HepG2 (cell line): ENCODE data around the gene SMAD7. TPM values are rescaled to one million over a fixed set of nuclear protein-coding genes. Genes with fewer than 3 reads are reported as not detected.
A peak's percentile ranks its signal among the peaks of the same experiment; 100 is the strongest.

Source experiments
- ATAC-seq: fragments of 200-7000 bp; cut with Tn5 transposase; 3 replicates; pipeline ENCODE4 v1.9.1; 2020; ENCODE audit warnings: mild to moderate bottlenecking, moderate library complexity
- BruUV-seq: library from RNA; stranded (reverse); fragments of 400-500 nt; replicated peaks from 2 replicates; lab custom pipeline; 2021; lab: Mats Ljungman, UMichigan
- CTCF ChIA-PET: fragments of 300-600 bp; formaldehyde crosslinking; extraction: SDS; loops from one replicate; lab custom pipeline; 2021; ENCODE audit warnings: low total read pairs, inconsistent platforms, low intra/inter-chr PET ratio; lab: Yijun Ruan, JAX
- POLR2A ChIA-PET: fragments of 350-600 bp; sonication (Branson Sonifier 250); formaldehyde crosslinking; loops from one replicate; lab custom pipeline; 2020; ENCODE audit warnings: antibody characterized with exemption, inconsistent platforms; lab: Yijun Ruan, JAX
- DNase-seq: peaks from one replicate; pipeline ENCODE4 v3.0.0-alpha.2; 2015; ENCODE audit warnings: low spot score
- FAIRE-seq: peaks from 3 replicates; lab custom pipeline; 2011; peaks lifted over from hg19 to GRCh38; lab: Jason Lieb, UNC
- H2AFZ ChIP-seq: one replicate; pipeline ENCODE4 v1.6.1; 2011; ENCODE audit warnings: low read length, inconsistent platforms
- H3K27ac ChIP-seq: fragments of 300-600 bp; 3 replicates; pipeline ENCODE4 v1.8.0; 2011; ENCODE audit warnings: mixed run types, mild to moderate bottlenecking, mixed read lengths, low read length, inconsistent platforms; ENCODE audit not compliant: insufficient read depth; ENCODE audit errors: extremely low read length
- H3K27me3 ChIP-seq, 2 experiments: fragments of 200-600 bp in 1 of 2; 2 replicates in 1 of 2; 3 replicates in 1 of 2; pipeline versions ENCODE4 v1.6.0 to v1.8.0; 2011; ENCODE audit warnings: low read length in 2 of 2, mild to moderate bottlenecking in 2 of 2, moderate library complexity in 2 of 2, inconsistent platforms in 1 of 2; ENCODE audit not compliant: insufficient read depth in 2 of 2, control insufficient read depth in 1 of 2
- H3K36me3 ChIP-seq, 2 experiments: fragments of 200-600 bp in 1 of 2; replicated peaks in 1 of 2; 2 replicates in 1 of 2; 3 replicates in 1 of 2; pipeline versions ENCODE4 v1.5.1 to v1.8.0; 2011; ENCODE audit warnings: low read length in 2 of 2, inconsistent platforms in 1 of 2; ENCODE audit not compliant: insufficient read depth in 2 of 2, control insufficient read depth in 1 of 2
- H3K4me1 ChIP-seq: 2 replicates; pipeline ENCODE4 v1.5.1; 2012; ENCODE audit warnings: low read length, inconsistent platforms; ENCODE audit not compliant: insufficient read depth
- H3K4me2 ChIP-seq: 2 replicates; pipeline ENCODE4 v1.6.0; 2011; ENCODE audit warnings: low read depth, low read length, inconsistent platforms
- H3K4me3 ChIP-seq, 3 experiments: fragments of 200-600 bp in 1 of 3; sonication (generic), shearing (Covaris generic) in 1 of 3; replicated peaks in 1 of 3; 2 replicates each; pipeline ENCODE4 v1.5.1; 2011 to 2016; ENCODE audit warnings: low read length in 3 of 3, inconsistent platforms in 2 of 3, low read depth in 2 of 3, mild to moderate bottlenecking in 2 of 3, control low read depth in 1 of 3, mixed read lengths in 1 of 3; ENCODE audit not compliant: insufficient read depth in 1 of 3
- H3K79me2 ChIP-seq: one replicate; pipeline ENCODE4 v1.6.1; 2011; ENCODE audit warnings: low read length, inconsistent platforms; ENCODE audit not compliant: insufficient read depth
- H3K9ac ChIP-seq: 2 replicates; pipeline ENCODE4 v1.6.0; 2011; ENCODE audit warnings: mild to moderate bottlenecking, low read depth, low read length, inconsistent platforms; ENCODE audit not compliant: insufficient read depth
- H3K9me3 ChIP-seq: 2 replicates; pipeline ENCODE4 v1.5.1; 2012; ENCODE audit warnings: mild to moderate bottlenecking, low read length
- H4K20me1 ChIP-seq: 2 replicates; pipeline ENCODE4 v1.6.0; 2011; ENCODE audit warnings: inconsistent platforms, mild to moderate bottlenecking, low read length, moderate library complexity; ENCODE audit not compliant: insufficient read depth
- AKAP8 ChIP-seq: sonication (generic); formaldehyde crosslinking; IDR thresholded peaks from 2 replicates; pipeline ENCODE4 v1.5.1; 2020; ENCODE audit warnings: mild to moderate bottlenecking, missing genetic modification reagents
- ATRX ChIP-seq: sonication (generic); formaldehyde crosslinking; IDR thresholded peaks from 2 replicates; pipeline ENCODE4 v1.4.0; 2020; ENCODE audit warnings: missing genetic modification reagents, borderline replicate concordance
- DNMT1 ChIP-seq: sonication (generic); formaldehyde crosslinking; IDR thresholded peaks from 2 replicates; pipeline ENCODE4 v1.5.1; 2020; ENCODE audit warnings: mild to moderate bottlenecking, missing genetic modification reagents
- FOXP1 ChIP-seq, 2 experiments: fragments of 450-650 bp in 1 of 2; IDR thresholded peaks; 2 replicates each; pipeline ENCODE4 v1.6.1; 2017 to 2018; ENCODE audit warnings: antibody characterized with exemption in 1 of 2
- JUN ChIP-seq: sonication (generic); formaldehyde crosslinking; IDR thresholded peaks from 2 replicates; pipeline ENCODE4 v1.4.0; 2020; ENCODE audit warnings: mild to moderate bottlenecking, missing genetic modification reagents
- KDM5A ChIP-seq: fragments of 200-600 bp; sonication (generic); IDR thresholded peaks from 2 replicates; pipeline ENCODE4 v1.7.0; 2018; ENCODE audit warnings: antibody characterized with exemption, mild to moderate bottlenecking, low read length, borderline replicate concordance
- KLF12 ChIP-seq: sonication (generic); formaldehyde crosslinking; IDR thresholded peaks from 2 replicates; pipeline ENCODE4 v1.4.0; 2020; ENCODE audit warnings: missing genetic modification reagents, borderline replicate concordance
- MAFG ChIP-seq: sonication (generic); formaldehyde crosslinking; IDR thresholded peaks from 2 replicates; pipeline ENCODE4 v1.5.1; 2020; ENCODE audit warnings: mild to moderate bottlenecking, missing genetic modification reagents
- RBM22 ChIP-seq: fragments of 200-400 bp; formaldehyde crosslinking; optimal IDR thresholded peaks from 2 replicates; pipeline ENCODE3; 2017; ENCODE audit warnings: mild to moderate bottlenecking, low read length, moderate library complexity
- SOX6 ChIP-seq, 2 experiments: fragments of 450-650 bp in 1 of 2; sonication (generic) in 1 of 2; formaldehyde crosslinking in 1 of 2; IDR thresholded peaks; 2 replicates each; pipeline versions ENCODE4 v1.4.0 to v1.6.1; 2017 to 2020; ENCODE audit warnings: antibody characterized with exemption in 1 of 2, mild to moderate bottlenecking in 1 of 2, missing genetic modification reagents in 1 of 2
- TSC22D2 ChIP-seq: sonication (generic); formaldehyde crosslinking; IDR thresholded peaks from 2 replicates; pipeline ENCODE4 v1.5.1; 2020; ENCODE audit warnings: missing genetic modification reagents, mild to moderate bottlenecking, borderline replicate concordance
- ZBTB33 ChIP-seq: sonication (generic); formaldehyde crosslinking; IDR thresholded peaks from 2 replicates; pipeline ENCODE4 v1.4.0; 2020; ENCODE audit warnings: missing genetic modification reagents
- ZBTB38 ChIP-seq: sonication (generic); formaldehyde crosslinking; IDR thresholded peaks from 2 replicates; pipeline ENCODE4 v1.5.1; 2020; ENCODE audit warnings: mild to moderate bottlenecking, missing genetic modification reagents
- ZBTB39 ChIP-seq: sonication (generic); formaldehyde crosslinking; IDR thresholded peaks from 2 replicates; pipeline ENCODE4 v1.5.0; 2020; ENCODE audit warnings: missing genetic modification reagents
- ZFP36L2 ChIP-seq: sonication (generic); formaldehyde crosslinking; IDR thresholded peaks from 2 replicates; pipeline ENCODE4 v1.4.0; 2020; ENCODE audit warnings: missing genetic modification reagents
- ZNF570 ChIP-seq: sonication (generic); formaldehyde crosslinking; IDR thresholded peaks from 2 replicates; pipeline ENCODE4 v1.4.0; 2020; ENCODE audit warnings: mild to moderate bottlenecking, missing genetic modification reagents, borderline replicate concordance
- ZNF749 ChIP-seq: sonication (generic); formaldehyde crosslinking; IDR thresholded peaks from 2 replicates; pipeline ENCODE4 v1.8.0; 2022; ENCODE audit warnings: mild to moderate bottlenecking, missing genetic modification reagents, moderate library complexity, borderline replicate concordance
- ZNF891 ChIP-seq: sonication (generic); formaldehyde crosslinking; IDR thresholded peaks from 2 replicates; pipeline ENCODE4 v1.5.0; 2020; ENCODE audit warnings: mild to moderate bottlenecking, missing genetic modification reagents
- WGBS: methylation state at CpG from one replicate; pipeline ENCODE4 v1.1.6; 2017; ENCODE audit warnings: low lambda C conversion rate; 5-methylcytosine and 5-hydroxymethylcytosine counted together
- in situ Hi-C: cut with HindIII; loops from 2 replicates; pipeline ENCODE4 v1.10.0; 2017; ENCODE audit warnings: low pct_unique_long_range_greater_than_20kb; ENCODE audit not compliant: extremely low pct_ligation_motif_present
- intact Hi-C: fragments of 100-400 bp; cut with micrococcal nuclease; formaldehyde crosslinking; loops from one replicate; pipeline ENCODE4 v1.10.0; 2022; ENCODE audit not compliant: unreplicated experiment
- polyA plus RNA-seq, 8 experiments: library from polyadenylated mRNA; depleted of rRNA in 3 of 8; stranded (reverse) in 7 of 8; unstranded in 1 of 8; fragments of >200 nt; fragmentation: Illumina TruSeq in 4 of 8; extraction: Trizol in 4 of 8; gene quantifications; 2 replicates each; pipeline versions ENCODE4 v1.2.1 to v1.2.3, GENCODE V29; 2011 to 2016; ENCODE audit warnings: low read depth in 4 of 8, missing spikeins in 1 of 8, mixed read lengths in 1 of 8; ENCODE audit not compliant: insufficient read depth in 1 of 8
- total RNA-seq, 5 experiments: library from RNA; depleted of rRNA; stranded (reverse); fragments of >200 nt; fragmentation: Illumina TruSeq; extraction: Trizol; gene quantifications; 2 replicates each; pipeline ENCODE4 v1.2.3, GENCODE V29; 2016; ENCODE audit warnings: low read depth in 1 of 5

SMAD7 gene
- total and polyA plus RNA-seq, 2 of the 13 experiments (the other 11 are each of a cell fraction or from before 2014, with no cell fraction given): 17.4 to 24.7 TPM

GRCh38 chr18:48919547-48919946 lies 31.2 kb downstream of the SMAD7 start (continued):
- no peak for TF ChIP-seq ZBTB39 (CRISPR knock-in tag)
- no peak for TF ChIP-seq ZFP36L2 (CRISPR knock-in tag)
- TF ChIP-seq KDM5A: no peak
- TF ChIP-seq ZNF891 (CRISPR knock-in tag): no peak
- no peak for TF ChIP-seq SOX6 (IDR thresholded peaks at IDR 0.05)
- no peak for TF ChIP-seq SOX6 (CRISPR knock-in tag; IDR thresholded peaks at IDR 0.05)

- Histone ChIP-seq H2AFZ (no peak overlapping the region), H3K4me1 (peaks cover 24% of the 10 kb centered on the region), H3K9me3 (no peaks in the 10 kb centered on the region), H4K20me1 (peaks cover 11% of the 10 kb centered on the region), H3K27ac (no peak overlapping the region), H3K27me3 (no peaks in the 10 kb centered on the region), H3K4me3 (no peak overlapping the region), H3K4me2 (no peak overlapping the region), H3K79me2 (peaks cover 18% of the 10 kb centered on the region), H3K9ac (no peak overlapping the region), H3K36me3 (peaks cover 9 to 37% of the 10 kb centered on the region in 2 experiments)
- 88% methylated on average over 9 of the region's 9 CpGs for WGBS
- BruUV-seq: no TSS peak
- FAIRE-seq (no peak), DNase-seq (no peak), ATAC-seq (no peak)
- ChIA-PET POLR2A (no interaction called here), CTCF (no interaction called here)
- in situ Hi-C loops: no loop called here
- intact Hi-C loops: no loop called here
- TF ChIP-seq FOXP1 (IDR thresholded peaks at IDR 0.05) (no peak), FOXP1 (CRISPR knock-in tag; IDR thresholded peaks at IDR 0.05) (no peak), KLF12 (CRISPR knock-in tag) (no peak), DNMT1 (CRISPR knock-in tag) (no peak), JUN (CRISPR knock-in tag) (no peak), ZBTB38 (CRISPR knock-in tag) (no peak), ATRX (CRISPR knock-in tag) (no peak), RBM22 (peak; percentile 77), MAFG (CRISPR knock-in tag) (no peak), ZNF749 (CRISPR knock-in tag) (no peak), ZNF570 (no peak), ZBTB33 (CRISPR knock-in tag) (peak; percentile 31; the same call in 1 of the 2 replicates), TSC22D2 (CRISPR knock-in tag) (no peak), AKAP8 (CRISPR knock-in tag) (no peak)
Measured at GRCh38 chr18:48918660-48919456, 31.9 kb downstream of the SMAD7 start.
